ENCODE measurements around the gene KIT.

GRCh38 chr4:54660591-54660990, 2.8 kb downstream of the KIT start:
- TF ChIP-seq CTCF (IDR thresholded peaks at IDR 0.05) (no peak), POLR2A (IDR thresholded peaks at IDR 0.05; ENCODE audit: low read depth) (no peak)
